Stomach (tissue), 4 donors: ENCODE results near the gene CD74.

Source experiments
- POLR2A ChIP-seq, 4 donors: fragments of 450-650 bp; IDR thresholded peaks; one replicate each; pipeline ENCODE4 v1.6.1; 2016; ENCODE audit warnings: antibody characterized with exemption in 4 of 4, control low read depth in 2 of 4, mild to moderate bottlenecking in 1 of 4, moderate library complexity in 1 of 4
- POLR2AphosphoS5 ChIP-seq, 3 donors: sonication (generic); formaldehyde crosslinking; IDR thresholded peaks; one replicate each; pipeline ENCODE4 v1.6.1; 2016; ENCODE audit warnings: antibody characterized with exemption in 3 of 3

DNA sequence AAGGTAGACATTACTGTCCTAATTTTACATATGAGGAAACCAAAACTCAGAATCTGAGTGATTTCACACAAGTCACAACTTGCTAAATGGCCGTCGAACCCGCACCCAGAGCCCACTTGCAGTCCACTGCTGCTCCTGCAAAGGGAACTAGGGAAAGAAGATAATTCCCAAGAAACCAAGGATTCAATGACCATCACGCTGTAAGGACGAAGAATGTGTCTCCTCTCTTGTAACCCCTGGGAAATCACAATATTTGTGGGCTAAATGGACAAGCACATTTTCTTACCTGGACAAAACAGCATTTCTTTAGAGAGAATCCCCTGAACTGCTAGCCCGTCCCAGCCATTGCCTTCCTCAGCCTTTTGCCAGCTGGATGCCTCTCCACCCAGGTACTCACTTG, 34.5 kb upstream of the CD74 start:
- no peak for TF ChIP-seq POLR2AphosphoS5 (IDR thresholded peaks at IDR 0.05)
- TF ChIP-seq POLR2A (IDR thresholded peaks at IDR 0.05), result no peak
